Epidermal melanocyte (primary cell): ENCODE results near the gene PCGF2.
A peak's percentile ranks its signal among the peaks of the same experiment; 100 is the strongest.
"Not testable (repeated sequence)": the region's sequence is repeated elsewhere in the genome, so short reads cannot be mapped to it uniquely, and the experiment has no call there.

Experiments used
- DNase-seq: peaks from one replicate; pipeline ENCODE4 v3.0.0; 2011; ENCODE audit warnings: low spot score; ENCODE audit not compliant: insufficient read length

Gene PCGF2

GRCh38 chr17:38738007-38738662, 10.0 kb downstream of the PCGF2 start:
- no peak for DNase-seq

- DNase-seq: peak; percentile 72
These were observed 12.8 kb downstream of the PCGF2 start for GRCh38 chr17:38735161-38735997.

DNA sequence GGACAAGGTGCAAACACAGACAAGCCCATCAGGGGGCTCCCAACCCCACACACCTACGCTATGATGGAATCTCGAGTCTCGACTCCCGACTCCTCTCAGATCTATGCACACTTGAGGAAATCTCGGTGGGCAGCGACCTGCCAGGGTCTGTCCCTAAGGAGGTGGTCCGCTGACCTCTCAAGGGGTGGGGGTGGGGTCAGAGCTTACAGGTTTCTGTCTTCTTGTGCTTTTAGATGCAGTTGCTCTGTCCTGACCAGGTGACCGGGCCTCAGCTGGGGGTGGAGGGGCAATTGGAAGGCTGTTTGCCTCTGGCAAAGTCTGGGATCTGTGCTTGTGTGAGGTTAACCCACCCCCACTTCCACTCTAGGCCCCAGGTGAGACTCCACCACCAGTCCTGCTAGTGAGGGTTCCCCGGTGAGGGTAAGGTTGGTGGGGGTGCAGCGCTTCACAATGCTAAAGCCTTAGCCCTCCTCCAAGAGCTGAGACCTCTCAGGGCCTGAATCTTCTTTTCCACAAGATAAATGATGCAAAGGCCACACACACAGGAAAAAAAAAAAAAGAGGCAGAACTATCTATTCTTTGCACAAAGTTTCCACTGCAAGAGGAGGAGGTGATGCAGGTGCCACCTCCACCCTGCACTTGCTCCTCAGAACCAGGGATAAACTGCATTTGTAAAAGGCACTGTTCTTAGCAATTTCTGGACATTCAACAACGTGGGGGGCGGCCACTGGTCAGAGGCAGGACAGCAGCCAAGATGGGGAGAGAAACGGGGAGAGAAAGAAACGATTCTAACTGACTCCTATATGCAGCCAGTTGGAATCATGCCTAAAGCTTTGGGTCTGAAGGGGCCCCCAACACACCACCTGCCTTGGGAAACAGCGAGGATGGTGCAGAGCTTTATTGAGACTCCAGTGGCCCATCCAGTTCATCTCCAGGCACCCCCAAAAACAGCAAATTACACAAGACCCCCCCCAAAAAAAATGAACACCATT, 13.9 kb downstream of the PCGF2 start:
- DNase-seq: no peak

GRCh38 chr17:38733282-38733981, 14.7 kb downstream of the PCGF2 start:
- no peak for DNase-seq

DNA sequence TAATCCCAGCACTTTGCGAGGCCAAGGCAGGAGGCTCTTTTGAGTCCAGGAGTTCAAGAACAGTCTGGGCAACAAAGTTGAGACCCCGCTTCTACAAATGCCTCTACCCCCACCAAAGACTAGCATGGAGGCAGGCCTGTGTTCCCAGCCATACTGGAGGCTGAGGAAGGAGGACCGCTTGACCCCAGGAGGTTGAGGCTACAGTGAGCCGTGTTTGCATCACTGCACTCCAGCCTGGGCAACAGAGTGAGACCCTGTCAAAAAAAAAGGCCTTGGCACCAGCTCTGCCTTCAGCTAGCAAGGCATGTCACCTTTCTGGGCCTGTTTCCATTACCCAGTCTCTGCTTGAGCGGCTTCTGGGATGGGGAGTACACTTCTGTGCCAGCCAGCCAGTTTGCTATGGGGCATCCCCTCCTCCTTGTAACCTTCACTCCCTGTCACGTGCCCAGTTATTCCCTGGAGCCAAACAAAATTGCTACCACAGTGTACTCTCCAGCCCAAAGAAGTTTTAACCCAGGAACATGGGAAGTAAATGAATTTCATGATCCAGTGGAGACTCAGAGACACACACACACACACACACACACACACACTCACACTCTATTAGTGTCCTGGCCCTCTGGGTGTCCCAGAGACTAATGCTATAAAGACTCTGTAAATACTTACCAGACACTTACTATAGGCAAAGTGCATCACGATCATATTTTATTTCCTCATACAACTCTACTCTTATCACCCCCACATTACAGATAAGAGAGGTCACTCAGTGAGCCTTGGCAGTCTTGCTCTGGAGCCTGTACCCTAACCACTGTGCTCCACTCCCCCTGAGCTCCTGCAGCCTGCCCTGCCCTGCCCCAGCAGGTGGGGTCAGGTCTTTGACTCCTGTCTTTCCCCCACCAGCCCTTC, 15.5 kb downstream of the PCGF2 start:
- no peak for DNase-seq

- DNase-seq: no peak
These were observed 16.4 kb downstream of the PCGF2 start for GRCh38 chr17:38731526-38732294.

DNA sequence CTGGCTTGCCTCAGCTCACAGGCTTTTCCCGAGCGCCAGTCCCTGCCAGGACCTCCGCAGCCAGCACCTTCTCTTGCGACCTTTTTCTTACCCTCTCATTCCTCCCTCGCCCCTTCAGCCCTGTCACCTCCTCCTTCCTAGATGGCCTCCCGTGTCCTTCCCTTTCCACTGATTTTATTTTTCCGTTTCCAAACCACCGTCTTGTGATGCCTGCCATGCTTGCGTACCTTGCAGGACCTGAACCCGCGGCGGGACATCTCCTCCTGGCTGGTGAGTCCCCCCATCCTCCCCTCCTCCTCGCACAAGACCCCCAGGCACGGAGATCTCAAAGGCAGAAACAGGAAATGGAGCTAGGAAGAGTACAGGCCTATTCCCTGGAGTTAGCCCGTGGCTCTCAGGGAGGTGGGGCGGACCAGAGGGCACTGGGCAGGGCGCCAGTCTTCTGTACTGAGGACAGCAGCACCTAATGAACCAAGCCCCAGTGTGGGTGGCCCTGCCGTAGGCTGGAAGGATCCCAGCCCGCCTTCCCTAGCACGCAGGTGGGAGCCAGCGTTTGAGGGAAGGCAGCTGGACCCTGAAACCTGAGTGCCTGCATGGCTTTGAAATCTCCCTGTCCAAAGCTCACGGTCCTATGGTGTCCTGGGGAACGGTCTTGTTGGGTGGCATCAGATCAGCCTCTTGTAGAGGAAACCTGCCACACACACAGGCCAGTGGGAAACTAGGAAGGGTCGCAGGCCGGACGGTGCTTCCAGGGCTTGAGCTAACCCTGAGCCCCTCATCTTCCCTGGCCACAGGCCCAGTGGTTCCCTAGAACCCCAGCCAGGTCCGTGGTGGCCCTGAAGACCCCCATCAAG, 17.4 kb downstream of the PCGF2 start:
- DNase-seq: no peak

GRCh38 chr17:38729886-38730525, 18.1 kb downstream of the PCGF2 start, which contains the start of gene CISD3:
CISD3 (plus strand) TSS chr17:38730341; CDS start chr17:38730359, 18 bp downstream.
- peak; percentile 92 for DNase-seq

DNA sequence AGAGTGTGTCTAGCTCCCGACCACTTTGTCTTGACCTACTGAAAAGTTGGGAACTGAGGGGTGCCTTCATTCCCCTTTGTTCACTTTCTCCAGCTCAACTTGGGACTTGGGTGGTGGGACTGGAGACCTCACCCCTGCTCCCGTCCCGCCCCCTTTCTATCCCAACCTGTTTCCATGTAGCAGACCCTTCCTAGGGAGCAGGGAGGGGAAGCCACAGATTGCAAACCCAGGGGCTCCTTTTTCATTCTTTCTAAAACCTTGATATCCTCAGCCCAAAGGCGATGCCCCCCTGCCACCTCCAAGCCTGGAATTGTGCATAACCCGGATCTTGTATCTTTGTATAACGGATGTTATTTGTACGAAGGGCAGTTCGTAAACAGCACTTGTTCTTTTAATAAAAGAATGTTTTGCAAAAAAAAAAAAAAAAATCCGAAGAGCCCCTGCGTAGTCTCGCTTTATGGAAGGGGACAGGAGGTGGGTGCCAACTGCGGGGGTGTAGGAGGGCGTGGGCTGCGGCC, 18.7 kb downstream of the PCGF2 start:
- DNase-seq: no peak

DNA sequence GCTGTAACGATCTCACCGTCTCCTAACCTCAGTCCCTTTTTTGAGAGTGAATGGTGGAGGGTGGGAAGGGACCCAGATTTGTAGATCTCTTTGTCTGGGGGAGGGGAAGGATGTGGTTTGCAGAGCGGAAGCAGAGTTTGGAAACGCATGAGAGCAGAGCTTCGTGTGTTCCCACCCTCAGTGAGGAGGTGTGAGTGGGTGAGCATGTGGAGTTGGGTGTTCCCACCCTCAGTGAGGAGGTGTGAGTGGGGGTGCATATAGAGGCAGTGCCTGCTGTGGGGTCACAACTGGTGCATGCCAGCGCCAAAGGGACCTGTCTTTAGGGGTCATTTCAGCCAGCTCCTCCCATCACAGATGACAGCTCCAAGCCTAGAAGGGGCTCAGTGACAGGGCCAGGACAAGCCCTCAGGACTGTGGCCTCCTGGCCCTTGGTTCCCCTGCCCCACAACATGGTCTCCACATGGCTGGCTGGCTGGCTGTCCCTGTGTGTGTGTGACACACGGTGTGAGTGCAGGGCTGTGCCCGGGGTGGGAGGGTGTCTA, 19.8 kb downstream of the PCGF2 start:
- DNase-seq: no peak

DNA sequence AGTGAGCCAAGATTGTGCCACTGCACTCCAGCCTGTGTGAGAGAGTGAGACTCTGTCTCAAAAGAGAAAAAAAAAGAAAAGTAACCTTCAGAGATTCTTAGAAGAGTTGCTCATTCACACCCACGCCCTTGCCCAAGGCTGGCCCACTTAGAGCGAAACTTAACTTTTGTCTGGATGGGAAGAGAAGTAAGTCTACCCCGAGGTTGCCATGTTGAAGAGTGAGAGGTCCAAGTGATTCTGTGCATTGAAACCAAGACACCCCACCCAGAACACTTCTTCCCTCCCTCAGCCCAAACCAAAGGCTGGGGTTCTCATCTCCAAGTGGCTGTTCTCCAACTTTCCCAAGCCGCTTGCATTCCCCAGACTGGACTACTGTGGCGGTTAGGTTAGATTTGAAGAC, 20.4 kb downstream of the PCGF2 start:
- no peak for DNase-seq

DNA sequence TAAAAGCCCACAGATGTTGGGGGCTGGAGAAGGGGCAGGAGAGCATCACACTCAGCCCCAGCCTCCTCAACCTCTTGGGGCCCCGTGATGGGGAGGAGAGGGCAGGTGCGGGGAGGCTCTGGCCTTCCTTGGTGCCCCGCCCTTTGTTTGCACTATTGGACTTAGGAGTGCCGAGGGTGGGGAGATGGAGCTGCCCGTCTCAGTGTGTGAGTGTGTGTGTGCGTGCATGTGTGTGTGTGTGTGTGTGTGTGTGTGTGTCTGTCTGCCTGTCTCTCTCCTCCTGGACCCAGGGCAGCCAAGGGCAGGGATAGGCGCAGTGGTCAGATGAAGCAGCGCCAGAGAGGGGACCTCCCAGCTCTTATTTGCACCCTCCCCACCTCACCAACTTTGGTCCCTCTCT, 22.0 kb downstream of the PCGF2 start:
- DNase-seq: not testable (repeated sequence)

GRCh38 chr17:38725066-38725465, 23.1 kb downstream of the PCGF2 start:
- DNase-seq: no peak

DNA sequence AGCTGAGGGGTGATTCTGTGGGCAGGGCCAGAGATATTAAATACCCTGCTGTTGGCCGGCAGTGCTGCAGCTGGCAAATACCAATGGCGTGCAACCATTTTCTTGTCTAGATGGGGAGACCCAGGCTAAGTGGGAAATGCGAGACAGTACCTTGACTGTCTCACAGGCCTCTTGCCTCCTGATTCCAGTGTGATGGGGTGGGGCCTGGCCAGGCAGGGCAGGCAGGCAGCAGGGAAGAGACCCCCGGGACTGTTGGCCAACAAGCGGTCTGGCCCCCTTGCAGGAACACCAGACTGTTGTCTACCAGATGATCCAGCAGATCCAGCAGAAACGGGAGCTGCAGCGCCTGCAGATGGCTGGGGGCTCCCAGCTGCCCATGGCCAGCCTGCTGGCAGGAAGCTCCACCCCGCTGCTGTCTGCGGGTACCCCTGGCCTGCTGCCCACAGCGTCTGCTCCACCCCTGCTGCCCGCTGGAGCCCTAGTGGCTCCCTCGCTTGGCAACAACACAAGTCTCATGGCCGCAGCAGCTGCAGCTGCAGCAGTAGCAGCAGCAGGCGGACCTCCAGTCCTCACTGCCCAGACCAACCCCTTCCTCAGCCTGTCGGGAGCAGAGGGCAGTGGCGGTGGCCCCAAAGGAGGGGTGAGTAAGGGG, 23.7 kb downstream of the PCGF2 start:
- DNase-seq: no peak

GRCh38 chr17:38721802-38722201, 26.3 kb downstream of the PCGF2 start:
- DNase-seq: no peak

- no peak for DNase-seq
These were observed 27.2 kb downstream of the PCGF2 start for GRCh38 chr17:38720941-38721340.
